Neural crest cell (in vitro differentiated cells): ENCODE results near the gene EIF3I. TPM values are rescaled to one million over a fixed set of nuclear protein-coding genes. Genes with fewer than 3 reads are reported as not detected.

Experiments
- DNase-seq: peaks from one replicate; pipeline ENCODE4 v3.0.0; 2021; ENCODE audit warnings: low read depth, mixed read lengths, low spot score
- H3K27ac Mint-ChIP-seq: one replicate; pipeline ENCODE4 v1.8.0; 2021; ENCODE audit warnings: mild to moderate bottlenecking, mixed read lengths; ENCODE audit not compliant: unreplicated experiment
- H3K27me3 Mint-ChIP-seq: 2 replicates; pipeline ENCODE4 v1.8.0; 2021; ENCODE audit warnings: low read depth, mild to moderate bottlenecking, mixed read lengths
- H3K36me3 Mint-ChIP-seq: 2 replicates; pipeline ENCODE4 v1.8.0; 2021; ENCODE audit warnings: low read depth, mild to moderate bottlenecking, mixed read lengths
- H3K4me1 Mint-ChIP-seq: 2 replicates; pipeline ENCODE4 v1.8.0; 2021; ENCODE audit warnings: mixed read lengths
- H3K4me3 Mint-ChIP-seq: one replicate; pipeline ENCODE4 v1.8.0; 2021; ENCODE audit warnings: mild to moderate bottlenecking, mixed read lengths
- H3K9me3 Mint-ChIP-seq: 2 replicates; pipeline ENCODE4 v1.8.0; 2021; ENCODE audit warnings: mixed read lengths
- CTCF ChIP-seq: fragments of 200-600 bp; sonication (generic); conservative IDR thresholded peaks from 2 replicates; pipeline ENCODE4 v1.5.0; 2021; ENCODE audit warnings: antibody characterized with exemption, mild to moderate bottlenecking
- total RNA-seq: library from RNA; stranded (reverse); gene quantifications from 2 replicates; pipeline ENCODE4 v1.2.1, GENCODE V29; 2021

The EIF3I gene
- total RNA-seq, 1 donor from 2014 or later: 190 TPM

GRCh38 chr1:32219022-32219421 is 3.2 kb upstream of the EIF3I start:
- Mint-ChIP-seq H3K4me1 (peaks cover 34% of the 10 kb centered on the region), H3K36me3 (no peaks in the 10 kb centered on the region), H3K9me3 (no peaks in the 10 kb centered on the region), H3K27me3 (no peaks in the 10 kb centered on the region), H3K27ac (no peak overlapping the region), H3K4me3 (peak overlapping the region; percentile 80)
- no peak for DNase-seq
- no peak for TF ChIP-seq CTCF

GRCh38 chr1:32220746-32221580 is 1.2 kb upstream of the EIF3I start:
- Mint-ChIP-seq H3K36me3 (peaks cover 2% of the 10 kb centered on the region), H3K4me1 (peaks cover 37% of the 10 kb centered on the region), H3K27me3 (no peaks in the 10 kb centered on the region), H3K4me3 (peak overlapping the region; percentile 99), H3K9me3 (no peaks in the 10 kb centered on the region), H3K27ac (no peak overlapping the region)
- no peak for DNase-seq
- no peak for TF ChIP-seq CTCF

DNA sequence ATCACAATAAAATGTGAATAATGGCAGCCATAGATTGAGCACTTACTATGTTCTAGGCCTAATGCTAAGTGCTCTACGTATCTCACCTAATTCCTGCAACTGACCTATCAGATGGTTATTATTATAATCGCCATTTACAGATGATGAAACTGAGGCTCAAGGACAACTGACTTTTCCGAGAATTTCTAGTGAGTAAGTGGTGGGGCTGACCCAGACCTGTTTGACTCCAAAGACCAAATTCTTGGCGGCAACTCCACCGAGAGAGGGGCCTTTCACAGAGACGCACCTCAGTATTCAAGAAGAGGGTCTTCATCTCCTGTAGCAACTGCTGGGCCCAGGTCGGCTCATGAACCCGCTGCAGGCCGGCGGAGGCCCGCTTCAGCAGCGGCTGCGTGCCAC is 627 bp upstream of the EIF3I start:
- H3K27ac Mint-ChIP-seq: peak overlapping the region; percentile 98
- peak overlapping the region; percentile 99 for H3K4me3 Mint-ChIP-seq
- TF ChIP-seq CTCF: no peak
- no peaks in the 10 kb centered on the region for H3K9me3 Mint-ChIP-seq
- peaks cover 37% of the 10 kb centered on the region for H3K4me1 Mint-ChIP-seq
- H3K36me3 Mint-ChIP-seq: peaks cover 6% of the 10 kb centered on the region
- no peak for DNase-seq
- H3K27me3 Mint-ChIP-seq: no peaks in the 10 kb centered on the region

GRCh38 chr1:32223683-32224082 is 1.5 kb downstream of the EIF3I start:
- Mint-ChIP-seq H3K4me1 (peaks cover 37% of the 10 kb centered on the region), H3K27me3 (no peaks in the 10 kb centered on the region), H3K27ac (no peak overlapping the region), H3K9me3 (no peaks in the 10 kb centered on the region), H3K36me3 (peaks cover 19% of the 10 kb centered on the region), H3K4me3 (peak overlapping the region; percentile 99)
- DNase-seq: no peak
- no peak for TF ChIP-seq CTCF

DNA sequence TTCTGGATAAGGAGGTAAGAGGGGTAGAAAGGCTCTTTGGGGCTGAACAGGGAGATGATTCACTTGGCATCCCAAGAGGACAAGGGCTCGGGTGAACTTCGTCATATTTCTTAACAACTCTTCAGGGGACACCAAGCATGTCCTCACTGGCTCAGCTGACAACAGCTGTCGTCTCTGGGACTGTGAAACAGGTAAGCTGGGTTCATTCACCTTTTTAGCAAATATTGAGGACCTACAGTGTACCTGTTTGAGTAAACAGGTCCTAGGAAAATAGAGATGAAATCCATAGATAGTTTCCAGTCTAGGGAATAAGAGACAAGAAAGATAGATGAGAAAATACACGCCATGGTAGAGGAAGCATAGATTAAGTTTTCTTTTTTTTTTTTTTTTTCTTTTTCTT is 2.1 kb downstream of the EIF3I start:
- peak overlapping the region; percentile 99 for H3K4me3 Mint-ChIP-seq
- H3K9me3 Mint-ChIP-seq: no peaks in the 10 kb centered on the region
- H3K27ac Mint-ChIP-seq: no peak overlapping the region
- TF ChIP-seq CTCF: no peak
- H3K27me3 Mint-ChIP-seq: no peaks in the 10 kb centered on the region
- peaks cover 37% of the 10 kb centered on the region for H3K4me1 Mint-ChIP-seq
- H3K36me3 Mint-ChIP-seq: peaks cover 21% of the 10 kb centered on the region
- DNase-seq: no peak
